NCI-H1417 (cell line): Measurements from ENCODE around the gene PCDHGA8.
"Not testable (repeated sequence)": the region's sequence is repeated elsewhere in the genome, so short reads cannot be mapped to it uniquely, and the experiment has no call there.

Experiments used
- DNase-seq, 3 experiments: peaks; one replicate each; lab custom pipeline; 2025; lab: John Stamatoyannopoulos, UW

The PCDHGA8 gene

GRCh38 chr5:141392429-141393198 lies at the start of gene PCDHGA8:
PCDHGA8 (plus strand) TSS chr5:141392633; CDS start chr5:141392814, 181 bp downstream.
- no peak for DNase-seq

DNA sequence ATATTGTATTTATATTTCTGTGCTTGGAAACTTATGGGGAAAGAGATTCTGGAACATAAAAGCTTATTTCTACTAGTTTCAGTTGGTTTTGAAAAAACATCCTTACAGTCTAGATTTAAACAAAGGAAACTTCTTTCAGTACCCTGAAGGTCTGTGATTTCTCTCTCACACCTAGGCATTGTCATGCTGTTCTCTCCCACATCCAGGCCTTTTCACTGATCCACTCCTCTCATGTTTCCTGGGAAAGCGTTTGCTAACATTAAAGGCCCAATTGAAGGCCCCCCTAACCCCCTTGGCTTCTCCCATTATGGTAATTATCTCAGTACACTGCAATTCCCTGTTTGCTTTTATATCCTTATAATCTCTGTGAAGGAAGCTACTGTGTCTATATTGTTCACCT lies 49.7 kb upstream of the PCDHGA8 start:
- peak in 1 of 3 experiments; percentile 2 for DNase-seq

GRCh38 chr5:141343242-141343952 lies 49.0 kb upstream of the PCDHGA8 start, which contains the start of gene PCDHGA3:
PCDHGA3 (plus strand) TSS chr5:141343829; CDS start chr5:141344034, 205 bp downstream.
- DNase-seq: no peak

DNA sequence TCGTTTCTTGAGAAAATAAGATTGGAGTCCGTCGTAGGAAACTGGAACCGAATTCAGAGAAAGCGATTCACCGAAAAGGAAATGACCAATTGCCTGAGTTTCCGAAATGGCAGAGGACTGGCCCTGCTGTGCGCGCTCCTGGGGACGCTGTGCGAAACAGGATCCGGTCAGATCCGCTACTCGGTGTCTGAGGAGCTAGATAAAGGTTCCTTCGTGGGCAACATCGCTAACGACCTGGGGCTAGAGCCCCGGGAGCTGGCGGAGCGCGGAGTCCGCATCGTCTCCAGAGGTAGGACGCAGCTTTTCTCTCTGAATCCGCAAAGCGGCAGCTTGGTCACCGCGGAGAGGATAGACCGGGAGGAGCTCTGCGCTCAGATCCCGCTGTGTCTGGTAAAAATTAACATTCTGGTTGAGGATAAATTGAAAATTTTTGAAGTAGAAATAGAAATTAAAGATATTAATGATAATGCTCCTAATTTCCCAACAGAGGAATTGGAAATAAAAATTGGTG lies 48.4 kb upstream of the PCDHGA8 start:
- DNase-seq: no peak

DNA sequence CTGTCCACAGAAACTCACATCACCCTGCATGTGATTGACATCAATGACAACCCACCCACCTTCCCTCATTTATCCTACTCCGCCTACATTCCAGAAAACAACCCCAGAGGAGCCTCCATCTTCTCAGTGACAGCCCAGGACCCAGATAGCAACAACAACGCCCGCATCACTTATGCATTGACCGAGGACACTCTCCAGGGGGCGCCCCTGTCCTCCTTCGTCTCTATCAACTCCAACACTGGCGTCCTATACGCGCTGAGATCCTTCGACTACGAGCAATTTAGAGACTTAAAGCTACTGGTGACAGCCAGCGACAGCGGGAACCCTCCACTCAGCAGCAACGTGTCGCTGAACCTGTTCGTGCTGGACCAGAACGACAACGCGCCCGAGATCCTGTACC lies 47.1 kb upstream of the PCDHGA8 start:
- no peak for DNase-seq

- not testable (repeated sequence) for DNase-seq
These were observed 46.4 kb upstream of the PCDHGA8 start for GRCh38 chr5:141346017-141346416.

DNA sequence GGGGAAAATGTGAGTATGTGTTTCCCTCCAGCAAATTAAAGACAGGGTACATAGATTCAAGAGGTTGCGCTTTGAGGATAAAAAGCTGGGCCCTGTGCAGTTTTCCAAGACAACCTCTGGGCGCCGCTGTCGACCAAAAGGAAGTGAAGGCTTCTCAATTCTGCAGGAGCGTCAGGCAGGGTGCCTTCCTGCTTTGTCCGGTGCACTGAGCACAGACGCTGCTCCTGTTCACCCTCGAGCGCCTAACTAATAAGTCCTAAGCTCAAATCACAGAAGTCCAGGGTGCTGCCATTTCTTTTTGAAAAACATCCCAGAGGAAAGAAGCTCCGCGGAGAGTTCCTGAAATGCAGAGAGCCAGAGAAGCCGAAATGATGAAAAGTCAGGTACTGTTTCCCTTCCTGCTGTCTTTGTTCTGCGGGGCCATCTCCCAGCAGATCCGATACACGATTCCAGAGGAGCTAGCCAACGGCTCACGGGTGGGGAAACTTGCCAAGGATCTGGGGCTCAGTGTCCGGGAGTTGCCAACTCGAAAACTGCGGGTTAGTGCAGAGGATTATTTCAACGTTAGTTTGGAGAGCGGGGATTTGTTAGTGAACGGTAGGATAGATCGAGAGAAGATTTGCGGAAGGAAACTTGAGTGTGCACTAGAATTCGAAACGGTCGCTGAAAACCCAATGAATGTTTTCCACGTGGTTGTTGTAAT lies 42.4 kb upstream of the PCDHGA8 start, which contains the start of gene PCDHGB1:
Gene PCDHGB1 (plus strand): TSS at position 183 of the 703 bp plus-strand sequence. CDS start 162 bp downstream, at position 345.
- DNase-seq: peak; percentile 2 to 74 (median 39)

DNA sequence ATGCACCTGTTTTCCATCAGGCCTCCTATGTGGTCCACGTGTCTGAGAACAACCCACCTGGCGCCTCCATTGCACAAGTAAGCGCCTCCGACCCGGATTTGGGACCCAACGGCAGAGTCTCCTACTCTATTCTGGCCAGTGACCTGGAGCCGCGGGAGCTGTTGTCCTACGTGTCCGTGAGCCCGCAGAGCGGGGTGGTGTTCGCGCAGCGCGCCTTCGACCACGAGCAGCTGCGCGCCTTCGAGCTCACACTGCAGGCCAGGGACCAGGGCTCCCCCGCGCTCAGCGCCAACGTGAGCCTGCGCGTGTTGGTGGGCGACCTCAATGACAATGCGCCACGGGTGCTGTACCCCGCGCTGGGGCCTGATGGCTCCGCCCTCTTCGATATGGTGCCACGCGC lies 40.8 kb upstream of the PCDHGA8 start:
- DNase-seq: no peak

GRCh38 chr5:141354900-141355469 lies 37.4 kb upstream of the PCDHGA8 start, which contains the start of gene PCDHGA4:
PCDHGA4 (plus strand) TSS chr5:141355021; CDS start chr5:141355108, 87 bp downstream.
- DNase-seq: no peak

- DNase-seq: no peak
These were observed 36.8 kb upstream of the PCDHGA8 start for GRCh38 chr5:141355641-141356040.

- DNase-seq: no peak
These were observed 36.3 kb upstream of the PCDHGA8 start for GRCh38 chr5:141356133-141356532.

DNA sequence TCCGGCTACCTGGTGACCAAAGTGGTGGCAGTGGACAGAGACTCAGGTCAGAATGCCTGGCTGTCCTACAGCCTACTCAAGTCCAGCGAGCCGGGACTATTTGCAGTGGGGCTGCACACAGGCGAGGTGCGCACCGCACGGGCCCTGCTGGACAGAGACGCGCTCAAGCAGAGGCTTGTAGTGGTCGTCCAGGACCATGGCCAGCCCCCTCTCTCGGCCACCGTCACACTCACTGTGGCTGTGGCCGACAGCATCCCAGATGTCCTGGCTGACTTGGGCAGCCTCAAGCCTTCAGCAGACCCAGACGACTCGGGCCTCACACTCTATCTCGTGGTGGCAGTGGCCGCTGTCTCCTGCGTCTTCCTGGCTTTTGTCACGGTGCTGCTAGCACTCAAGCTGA lies 35.5 kb upstream of the PCDHGA8 start:
- DNase-seq: no peak

- peak in 1 of 3 experiments; percentile 1 for DNase-seq
These were observed 32.5 kb upstream of the PCDHGA8 start, which contains the start of gene PCDHGB2 for GRCh38 chr5:141359790-141360426. PCDHGB2 (plus strand) TSS chr5:141359994; CDS start chr5:141360136, 142 bp downstream.

DNA sequence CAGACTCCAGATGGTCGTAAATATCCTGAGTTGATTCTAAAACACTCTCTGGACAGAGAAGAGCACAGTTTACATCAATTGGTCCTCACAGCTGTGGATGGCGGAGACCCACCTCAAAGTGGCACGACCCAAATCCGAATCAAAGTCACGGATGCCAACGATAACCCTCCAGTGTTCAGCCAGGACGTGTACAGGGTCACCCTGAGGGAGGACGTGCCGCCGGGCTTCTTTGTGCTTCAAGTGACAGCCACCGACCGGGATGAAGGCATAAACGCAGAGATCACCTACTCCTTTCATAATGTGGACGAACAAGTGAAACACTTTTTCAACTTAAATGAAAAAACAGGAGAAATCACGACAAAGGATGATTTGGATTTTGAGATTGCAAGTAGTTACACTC lies 31.7 kb upstream of the PCDHGA8 start:
- DNase-seq: no peak

DNA sequence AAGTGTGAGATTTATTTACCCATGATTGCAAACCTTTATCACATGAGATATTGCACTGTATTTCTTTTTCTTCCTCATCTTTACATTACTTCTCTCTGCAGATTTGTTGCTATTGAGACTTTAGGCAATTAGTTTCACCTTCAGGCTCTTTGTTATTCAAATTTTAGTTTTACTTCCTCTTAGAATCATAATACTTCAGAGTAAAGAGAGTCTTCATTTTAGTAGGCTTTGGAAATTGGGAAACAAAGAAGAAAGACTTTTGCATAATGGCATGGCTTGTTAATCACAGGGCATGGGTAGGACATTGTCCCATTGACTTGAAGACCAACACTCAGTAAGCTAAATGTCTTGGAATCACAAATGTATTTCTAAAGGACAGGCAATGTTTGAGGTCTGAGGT lies 29.7 kb upstream of the PCDHGA8 start:
- DNase-seq: no peak

- DNase-seq: no peak
These were observed 28.3 kb upstream of the PCDHGA8 start, which contains the start of gene PCDHGA5 for GRCh38 chr5:141363952-141364660. PCDHGA5 (plus strand) TSS chr5:141364162; CDS start chr5:141364331, 169 bp downstream.

DNA sequence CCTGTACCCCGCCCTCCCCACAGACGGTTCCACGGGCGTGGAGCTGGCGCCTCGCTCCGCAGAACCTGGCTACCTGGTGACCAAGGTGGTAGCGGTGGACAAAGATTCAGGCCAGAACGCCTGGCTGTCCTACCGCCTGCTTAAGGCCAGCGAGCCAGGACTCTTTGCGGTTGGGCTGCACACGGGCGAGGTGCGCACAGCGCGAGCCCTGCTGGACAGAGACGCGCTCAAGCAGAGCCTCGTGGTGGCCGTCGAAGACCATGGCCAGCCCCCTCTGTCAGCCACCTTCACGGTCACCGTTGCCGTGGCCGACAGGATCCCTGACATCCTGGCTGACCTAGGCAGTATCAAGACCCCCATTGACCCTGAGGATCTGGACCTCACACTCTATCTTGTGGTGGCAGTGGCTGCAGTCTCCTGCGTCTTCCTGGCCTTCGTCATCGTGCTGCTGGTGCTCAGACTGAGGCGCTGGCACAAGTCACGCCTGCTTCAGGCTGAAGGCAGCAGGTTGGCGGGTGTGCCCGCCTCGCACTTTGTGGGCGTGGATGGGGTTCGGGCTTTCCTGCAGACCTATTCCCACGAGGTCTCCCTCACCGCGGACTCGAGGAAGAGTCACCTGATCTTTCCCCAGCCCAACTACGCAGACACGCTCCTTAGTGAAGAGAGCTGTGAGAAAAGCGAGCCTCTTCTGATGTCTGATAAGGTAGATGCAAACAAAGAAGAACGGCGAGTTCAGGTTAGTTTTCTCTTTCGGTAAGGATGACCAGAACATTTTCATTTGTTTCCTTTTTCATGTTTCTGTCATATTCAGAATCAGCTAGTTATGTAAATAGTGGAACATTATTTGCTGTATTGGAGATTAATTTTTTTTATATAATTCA lies 26.2 kb upstream of the PCDHGA8 start:
- DNase-seq: no peak

- no peak for DNase-seq
These were observed 22.2 kb upstream of the PCDHGA8 start, which contains the start of gene PCDHGB3 for GRCh38 chr5:141369994-141370848. PCDHGB3 (plus strand) TSS chr5:141370242; CDS start chr5:141370395, 153 bp downstream.
